CD4-positive, alpha-beta T cell treated with Interleukin-15 for 1 hour (primary cell): ENCODE results near the gene CD244.
"Not testable (repeated sequence)": the region's sequence is repeated elsewhere in the genome, so short reads cannot be mapped to it uniquely, and the experiment has no call there.

Source experiments
- DNase-seq: peaks from one replicate; pipeline ENCODE4 v3.0.0-alpha.2; 2020

CD244 gene, protein sequence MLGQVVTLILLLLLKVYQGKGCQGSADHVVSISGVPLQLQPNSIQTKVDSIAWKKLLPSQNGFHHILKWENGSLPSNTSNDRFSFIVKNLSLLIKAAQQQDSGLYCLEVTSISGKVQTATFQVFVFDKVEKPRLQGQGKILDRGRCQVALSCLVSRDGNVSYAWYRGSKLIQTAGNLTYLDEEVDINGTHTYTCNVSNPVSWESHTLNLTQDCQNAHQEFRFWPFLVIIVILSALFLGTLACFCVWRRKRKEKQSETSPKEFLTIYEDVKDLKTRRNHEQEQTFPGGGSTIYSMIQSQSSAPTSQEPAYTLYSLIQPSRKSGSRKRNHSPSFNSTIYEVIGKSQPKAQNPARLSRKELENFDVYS

DNA sequence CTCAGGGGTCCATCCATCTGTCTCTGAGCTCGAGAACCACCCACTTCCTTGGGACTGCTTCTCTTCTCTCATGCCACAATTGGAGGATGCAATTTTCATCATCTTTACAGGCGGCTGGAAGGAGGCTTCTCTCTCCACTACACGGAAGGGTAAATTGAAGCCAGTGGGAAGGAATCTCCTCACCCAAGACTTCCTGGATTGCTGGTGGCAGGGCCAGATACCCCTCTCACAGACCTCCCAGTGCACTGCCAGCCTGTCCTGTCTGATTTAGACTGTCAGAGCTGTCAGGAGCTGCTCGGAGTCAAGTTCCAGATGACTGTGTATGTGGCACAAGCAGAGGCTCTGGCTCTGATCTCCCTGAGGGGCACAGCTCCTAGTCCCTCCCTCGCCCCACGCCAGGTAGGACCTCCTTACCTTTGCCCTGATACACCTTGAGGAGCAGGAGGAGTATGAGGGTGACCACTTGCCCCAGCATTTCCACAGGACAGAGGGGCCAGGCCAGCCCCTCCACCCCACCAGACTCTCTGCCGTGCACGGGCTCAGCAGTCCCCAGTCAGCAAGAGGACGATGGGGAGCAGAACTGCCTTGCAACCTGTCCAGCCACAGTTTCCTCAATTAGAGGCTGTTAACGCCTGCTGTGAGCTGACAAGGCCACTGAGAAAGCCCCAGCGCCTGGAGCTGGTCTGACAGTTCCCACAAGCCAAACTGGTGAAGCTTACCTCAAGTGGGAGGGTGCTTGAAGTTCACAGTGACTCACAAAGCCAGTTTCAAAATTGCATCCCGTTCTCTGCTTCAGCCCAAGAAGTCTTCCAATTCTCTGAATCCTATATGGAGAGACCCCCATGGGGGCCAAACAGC, at the start of gene CD244:
TSS of gene CD244 (minus strand) at position 685 of the 858 bp plus-strand sequence. CDS start at position 475, 210 bp downstream.
- peak; percentile 74 for DNase-seq

GRCh38 chr1:160911925-160912324, 49.2 kb upstream of the CD244 start:
- no peak for DNase-seq

- DNase-seq = no peak
These were observed 48.8 kb upstream of the CD244 start for GRCh38 chr1:160911441-160911840.

GRCh38 chr1:160910170-160910750, 47.6 kb upstream of the CD244 start:
- DNase-seq = no peak

GRCh38 chr1:160907976-160908375, 45.3 kb upstream of the CD244 start:
- DNase-seq = no peak

DNA sequence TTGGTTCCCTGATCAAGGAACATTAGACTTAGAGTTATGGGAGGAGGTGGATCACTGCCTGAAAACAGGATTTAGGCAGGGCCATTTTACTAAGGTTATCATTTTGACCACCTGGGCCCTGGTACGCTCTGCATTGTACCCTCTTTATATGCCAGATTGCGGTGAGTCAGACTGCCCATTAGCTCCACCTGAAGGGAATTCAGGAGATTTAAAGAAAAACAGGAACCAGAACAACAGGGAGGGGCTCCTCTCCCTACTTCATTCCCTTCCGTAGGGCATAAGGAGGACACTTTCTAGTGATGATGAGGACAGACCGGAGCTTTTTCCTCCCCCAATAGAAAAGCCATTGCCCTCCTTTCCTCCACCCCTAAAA, 42.9 kb upstream of the CD244 start:
- no peak for DNase-seq

DNA sequence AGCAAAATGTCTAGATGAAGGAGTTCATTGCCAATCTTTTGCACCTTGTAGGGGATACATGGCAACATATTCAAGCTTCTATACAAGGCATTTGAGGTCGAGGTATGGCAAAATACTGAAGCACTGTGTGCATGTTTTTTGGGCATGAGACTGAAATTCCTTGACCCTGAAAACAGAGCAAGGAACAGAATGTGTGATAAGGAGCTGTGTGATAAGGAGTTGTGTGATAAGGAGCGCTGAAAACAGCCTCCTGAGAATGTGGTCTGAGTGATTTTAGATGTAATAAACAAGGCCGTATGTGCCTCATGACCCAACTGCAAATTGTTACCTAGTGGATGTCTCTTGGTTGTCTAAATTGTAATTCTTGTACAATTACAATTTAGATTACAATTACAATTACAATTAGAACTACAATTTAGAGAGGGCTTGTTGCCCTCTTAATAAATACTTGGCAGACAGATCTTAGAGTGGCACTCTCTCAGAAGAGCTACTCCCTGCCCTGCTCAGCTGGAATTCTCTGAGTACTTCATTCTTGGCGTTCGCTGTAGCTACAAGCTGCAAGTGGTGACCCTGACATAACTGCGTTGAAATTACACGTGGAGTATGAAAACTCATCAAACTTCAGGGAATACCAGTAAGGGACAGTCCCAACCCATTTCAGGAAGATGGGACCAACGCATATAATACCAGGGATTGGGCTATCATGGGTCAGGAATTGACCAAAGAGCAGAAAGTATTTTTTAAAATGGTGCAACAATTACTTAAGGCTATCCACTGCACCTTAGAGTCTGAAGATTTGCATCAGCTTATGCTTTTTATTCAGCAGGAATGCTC, 42.3 kb upstream of the CD244 start:
- no peak for DNase-seq

DNA sequence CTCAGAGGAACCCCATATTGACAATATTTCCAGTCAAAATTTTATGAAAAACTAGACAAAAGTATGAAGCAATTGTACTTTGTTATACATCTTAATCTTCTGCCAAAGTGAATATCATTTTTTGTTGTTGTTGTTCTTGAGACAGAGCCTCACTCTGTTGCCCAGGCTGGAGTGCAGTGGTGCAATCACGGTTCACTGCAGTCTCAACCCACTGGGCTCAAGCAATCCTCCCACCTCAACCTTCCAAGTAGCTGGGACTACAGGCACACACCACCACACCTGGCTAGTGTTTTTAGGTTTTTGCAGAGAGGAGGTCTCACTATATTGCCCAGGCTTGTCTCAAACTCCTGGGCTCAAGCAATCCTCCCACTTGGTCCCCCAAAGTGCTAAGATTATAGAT, 39.6 kb upstream of the CD244 start:
- not testable (repeated sequence) for DNase-seq

- no peak for DNase-seq
These were observed 39.1 kb upstream of the CD244 start for GRCh38 chr1:160901768-160902167.

GRCh38 chr1:160900683-160901082, 38.0 kb upstream of the CD244 start:
- DNase-seq = not testable (repeated sequence)

DNA sequence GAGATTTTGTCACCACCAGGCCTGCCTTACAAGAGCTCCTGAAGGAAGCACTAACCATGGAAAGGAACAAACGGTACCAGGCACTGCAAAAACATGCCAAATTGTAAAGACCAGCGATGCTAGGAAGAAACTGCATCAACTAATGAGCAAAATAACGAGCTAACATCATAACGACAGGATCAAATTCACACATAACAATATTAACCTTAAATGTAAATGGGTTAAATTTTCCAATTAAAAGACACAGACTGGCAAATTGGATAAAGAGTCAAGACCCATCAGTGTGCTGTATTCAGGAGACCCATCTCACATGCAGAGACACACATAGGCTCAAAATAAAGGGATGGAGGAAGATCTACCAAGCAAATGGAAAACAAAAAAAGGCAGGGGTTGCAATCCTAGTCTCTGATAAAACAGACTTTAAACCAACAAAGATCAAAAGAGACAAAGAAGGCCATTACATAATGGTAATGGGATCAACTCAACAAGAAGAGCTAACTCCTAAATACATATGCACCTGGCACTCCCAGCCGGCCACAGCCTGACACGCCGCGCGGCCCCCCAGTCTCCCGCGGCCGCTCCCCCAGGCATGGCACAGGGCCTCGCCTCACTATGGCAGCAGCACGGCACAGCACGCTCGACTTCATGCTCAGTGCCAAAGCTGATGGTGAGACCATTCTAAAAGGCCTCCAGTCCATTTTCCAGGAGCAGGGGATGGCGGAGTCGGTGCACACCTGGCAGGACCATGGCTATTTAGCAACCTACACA, 31.9 kb upstream of the CD244 start:
- DNase-seq = not testable (repeated sequence)

DNA sequence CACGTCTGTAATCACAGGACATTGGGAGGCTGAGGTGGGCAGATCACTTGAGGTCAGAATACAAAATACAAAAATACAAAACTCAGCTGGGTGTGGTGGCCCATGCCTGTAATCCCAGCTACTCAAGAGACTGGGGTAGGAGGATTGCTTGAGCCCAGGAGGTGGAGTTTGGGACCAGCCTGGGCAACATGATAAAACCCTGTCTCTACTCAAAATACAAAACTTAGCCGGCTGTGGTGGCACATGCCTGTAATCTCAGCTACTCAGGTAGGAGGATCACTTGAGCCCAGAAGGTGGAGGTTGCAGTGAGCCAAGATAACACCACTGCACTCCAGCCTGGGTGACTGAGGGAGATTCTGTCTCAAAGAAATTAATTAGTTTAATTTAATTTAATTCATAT, 28.8 kb upstream of the CD244 start:
- no peak for DNase-seq

GRCh38 chr1:160888926-160889325, 26.2 kb upstream of the CD244 start:
- DNase-seq = no peak

- no peak for DNase-seq
These were observed 24.4 kb upstream of the CD244 start for GRCh38 chr1:160887071-160887470.

DNA sequence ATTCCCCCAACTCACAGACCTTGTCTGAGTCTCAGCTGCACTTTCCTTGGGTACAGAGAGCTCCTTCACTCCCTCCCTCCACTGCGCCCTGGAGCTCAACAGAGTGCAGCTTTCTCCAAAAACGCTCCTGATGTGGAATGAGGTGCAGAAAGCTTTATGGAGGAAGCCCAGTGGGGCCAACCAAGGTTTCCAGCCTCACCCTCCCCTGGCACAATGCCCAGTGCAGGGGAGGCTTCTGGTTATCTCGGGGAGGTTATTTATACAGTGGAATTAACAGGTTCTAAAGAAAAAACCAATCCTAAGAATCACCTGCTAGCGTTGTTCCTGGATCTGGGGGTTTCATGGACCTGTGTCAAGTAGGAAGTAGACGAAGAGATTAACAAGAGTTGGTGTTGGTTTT, 22.4 kb upstream of the CD244 start, which contains the start of gene ITLN1:
TSS of gene ITLN1 (minus strand) at position 139 of the 400 bp plus-strand sequence. CDS start 303 bp downstream, outside the sequence.
- no peak for DNase-seq

- no peak for DNase-seq
These were observed 21.9 kb upstream of the CD244 start for GRCh38 chr1:160884579-160884978.

DNA sequence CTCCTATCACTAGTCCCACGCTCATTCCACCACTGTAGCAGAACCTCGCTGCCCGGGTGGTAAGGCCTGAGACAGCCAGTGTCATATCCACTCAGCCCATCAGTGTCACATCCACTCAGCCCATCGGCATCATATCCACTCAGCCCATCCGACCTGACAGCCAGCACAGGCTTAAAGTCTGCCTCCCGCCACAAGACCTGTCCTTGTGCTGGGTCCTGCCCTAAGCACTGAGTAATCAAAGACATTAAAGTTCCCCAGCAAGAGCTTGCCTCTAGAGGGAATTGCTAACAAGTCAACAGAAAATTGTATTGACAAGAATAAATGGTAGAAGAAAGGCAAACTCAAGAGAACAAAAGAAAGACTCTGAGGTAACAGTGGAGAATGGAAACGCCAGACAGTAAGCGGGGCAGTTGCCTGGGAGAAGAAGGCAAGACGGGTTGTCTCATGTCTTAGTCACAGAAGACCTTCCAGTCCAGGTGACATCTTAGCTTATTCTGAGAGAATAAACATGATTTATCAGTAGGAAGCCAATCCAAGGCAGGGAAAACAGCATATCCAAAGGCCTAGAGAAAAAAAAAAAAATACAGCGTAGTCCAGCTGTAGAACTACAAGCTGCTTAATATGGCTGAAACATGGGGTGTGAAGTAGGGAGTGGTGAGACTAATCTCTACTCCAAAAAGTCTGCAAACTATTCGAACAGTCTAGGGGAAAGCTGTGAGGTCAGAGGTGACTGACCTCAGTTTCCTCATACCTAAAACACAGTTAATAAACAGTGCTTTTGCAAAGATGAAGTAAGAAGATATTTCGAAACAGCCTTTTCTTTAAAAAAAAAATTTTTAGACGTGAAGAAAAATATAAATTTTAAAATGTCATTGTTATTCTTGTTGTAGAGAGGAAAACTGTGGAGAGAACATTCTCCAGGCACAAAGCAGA, 21.2 kb upstream of the CD244 start:
- DNase-seq = no peak

GRCh38 chr1:160882582-160882981, 19.9 kb upstream of the CD244 start:
- DNase-seq = no peak

DNA sequence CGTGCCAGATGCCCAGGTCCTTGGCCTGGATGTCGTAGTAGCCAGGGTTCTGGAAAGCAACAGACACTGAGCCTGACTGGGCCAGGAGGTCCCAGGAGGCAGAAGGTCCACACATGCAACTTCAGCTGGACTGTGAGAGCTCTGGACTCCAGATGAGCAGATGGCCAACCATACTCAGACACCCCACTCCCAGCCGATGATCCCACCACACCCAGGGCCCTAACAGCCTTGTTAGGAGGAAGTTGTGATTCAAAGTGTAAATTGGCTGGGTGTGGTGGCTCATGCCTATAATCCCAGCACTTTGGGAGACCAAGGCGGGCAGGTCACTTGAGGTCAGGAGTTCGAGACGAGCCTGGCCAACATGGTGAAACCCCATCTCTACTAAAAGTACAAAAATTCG, 18.6 kb upstream of the CD244 start:
- not testable (repeated sequence) for DNase-seq

DNA sequence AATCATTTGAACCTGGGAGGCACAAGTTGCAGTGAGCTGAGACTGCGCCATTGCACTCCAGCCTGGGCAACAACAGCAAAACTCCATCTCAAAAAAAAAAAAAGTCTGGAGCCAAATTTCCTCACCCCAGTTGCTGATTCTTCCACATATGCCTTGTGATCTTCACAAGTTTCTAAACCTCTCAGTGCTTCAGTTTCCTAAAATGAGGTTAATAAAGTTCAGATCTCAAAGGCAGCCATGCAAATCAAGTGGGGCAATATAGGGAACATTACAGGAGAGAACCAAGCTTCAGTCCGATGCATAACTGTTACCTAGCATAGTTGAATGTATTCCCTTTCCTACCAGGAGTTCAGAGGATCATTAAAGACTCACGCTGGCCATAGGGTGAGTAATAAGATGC, 17.5 kb upstream of the CD244 start:
- no peak for DNase-seq

DNA sequence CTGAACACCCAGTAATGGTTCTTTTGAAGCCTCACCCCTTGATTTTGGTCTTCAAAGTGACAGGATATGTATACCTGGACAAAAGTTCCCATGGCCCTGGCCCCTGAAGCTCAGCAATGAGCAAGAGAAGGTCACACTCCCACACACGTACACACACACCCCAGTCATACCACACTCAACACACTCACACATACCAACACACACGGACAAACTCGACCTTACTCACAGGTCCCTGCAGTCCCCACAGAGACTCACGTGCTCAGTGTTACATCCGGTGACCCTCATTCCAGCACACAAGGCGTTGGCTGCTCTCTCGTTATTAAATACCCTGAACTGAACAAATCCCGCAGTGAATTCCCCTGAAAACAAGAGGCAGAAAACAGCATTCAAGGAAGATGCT, 16.4 kb upstream of the CD244 start:
- DNase-seq = no peak
